MM.1S (cell line): ENCODE measurements around the gene PIK3R6.

ENCODE experiments used
- EZH2 ChIP-seq: fragments of 300-600 bp; sonication (generic); optimal IDR thresholded peaks from 2 replicates; pipeline ENCODE3; 2017; ENCODE audit warnings: low read depth, mild to moderate bottlenecking, antibody characterized with exemption, low read length, mixed read lengths
- EZH2phosphoT487 ChIP-seq: fragments of 300-600 bp; sonication (generic); IDR thresholded peaks from 2 replicates; pipeline ENCODE4 v1.6.1; 2018; ENCODE audit warnings: antibody characterized with exemption, low read length
- TF ChIP-seq, protein P1 (sequence below): fragments of 300-600 bp; sonication (generic); IDR thresholded peaks from 2 replicates; pipeline ENCODE4 v1.5.1; 2016; ENCODE audit warnings: antibody characterized with exemption, low read length, mixed read lengths

DNA sequence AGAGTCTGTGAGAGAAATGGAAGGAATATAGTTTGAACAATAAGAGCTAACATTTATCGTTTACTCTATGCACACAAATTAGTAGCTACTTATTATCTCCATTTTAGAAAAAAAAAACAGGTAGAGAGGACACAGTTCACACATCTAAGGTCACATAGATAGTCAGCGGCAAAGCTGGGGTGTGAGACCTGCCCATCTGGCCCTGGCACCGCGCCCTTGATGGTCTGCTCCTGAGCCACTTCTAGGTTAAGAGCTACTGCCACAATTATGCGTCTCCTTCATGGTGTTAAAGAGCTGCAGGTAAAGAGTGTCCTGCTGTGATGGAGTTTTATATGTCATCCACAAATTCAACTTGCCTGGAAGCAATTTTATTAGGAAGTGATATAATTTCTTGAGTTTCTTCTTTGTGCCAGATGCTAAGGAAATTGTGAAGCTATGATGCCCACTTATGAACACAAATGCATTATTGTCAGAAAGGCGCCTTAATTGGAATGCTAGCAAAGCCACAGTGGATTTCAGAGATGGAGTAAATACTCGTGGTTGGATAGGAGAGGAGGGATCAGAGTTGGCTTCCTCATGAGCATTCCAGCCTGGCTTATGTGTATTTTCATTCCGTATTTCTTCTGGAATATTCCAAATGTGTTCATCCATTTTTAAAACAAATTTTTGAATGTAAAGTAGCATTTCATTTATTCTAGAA lies 47.0 kb downstream of the PIK3R6 start:
- TF ChIP-seq, protein P1, sequence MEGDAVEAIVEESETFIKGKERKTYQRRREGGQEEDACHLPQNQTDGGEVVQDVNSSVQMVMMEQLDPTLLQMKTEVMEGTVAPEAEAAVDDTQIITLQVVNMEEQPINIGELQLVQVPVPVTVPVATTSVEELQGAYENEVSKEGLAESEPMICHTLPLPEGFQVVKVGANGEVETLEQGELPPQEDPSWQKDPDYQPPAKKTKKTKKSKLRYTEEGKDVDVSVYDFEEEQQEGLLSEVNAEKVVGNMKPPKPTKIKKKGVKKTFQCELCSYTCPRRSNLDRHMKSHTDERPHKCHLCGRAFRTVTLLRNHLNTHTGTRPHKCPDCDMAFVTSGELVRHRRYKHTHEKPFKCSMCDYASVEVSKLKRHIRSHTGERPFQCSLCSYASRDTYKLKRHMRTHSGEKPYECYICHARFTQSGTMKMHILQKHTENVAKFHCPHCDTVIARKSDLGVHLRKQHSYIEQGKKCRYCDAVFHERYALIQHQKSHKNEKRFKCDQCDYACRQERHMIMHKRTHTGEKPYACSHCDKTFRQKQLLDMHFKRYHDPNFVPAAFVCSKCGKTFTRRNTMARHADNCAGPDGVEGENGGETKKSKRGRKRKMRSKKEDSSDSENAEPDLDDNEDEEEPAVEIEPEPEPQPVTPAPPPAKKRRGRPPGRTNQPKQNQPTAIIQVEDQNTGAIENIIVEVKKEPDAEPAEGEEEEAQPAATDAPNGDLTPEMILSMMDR: no peak
- TF ChIP-seq EZH2 (no peak), EZH2phosphoT487 (no peak)
